GM10266 (cell line): ENCODE measurements around the gene DENND5A.
"Not testable (repeated sequence)": the region's sequence is repeated elsewhere in the genome, so short reads cannot be mapped to it uniquely, and the experiment has no call there.

Source experiments
- DNase-seq: peaks from one replicate; pipeline ENCODE4 v3.0.0; 2012; ENCODE audit errors: extremely low spot score
- CTCF ChIP-seq: IDR thresholded peaks from 2 replicates; pipeline ENCODE4 v1.5.1; 2012; ENCODE audit warnings: mild to moderate bottlenecking, low read depth; ENCODE audit not compliant: control insufficient read depth, insufficient read depth; ENCODE audit errors: missing control alignments

Gene DENND5A

DNA sequence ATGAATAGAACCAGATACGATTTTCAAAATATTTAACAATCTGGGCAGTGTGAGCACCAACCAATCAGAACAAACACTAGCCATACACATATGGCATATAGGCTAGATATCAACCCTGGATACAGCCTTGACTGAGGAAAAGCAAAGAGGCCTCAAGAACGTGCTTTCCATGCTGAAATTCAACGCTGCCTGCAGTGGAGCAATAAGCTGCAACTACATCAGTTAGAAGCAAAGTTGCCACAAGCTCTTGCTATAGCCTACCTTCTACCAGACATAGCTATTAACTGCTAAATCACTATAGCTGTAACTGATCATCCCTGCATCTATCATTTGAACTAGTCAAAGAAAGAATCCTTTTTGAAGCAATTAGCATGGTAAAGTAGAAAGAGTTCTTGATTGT lies 42.5 kb downstream of the DENND5A start:
- TF ChIP-seq CTCF: no peak
- no peak for DNase-seq

- not testable (repeated sequence) for DNase-seq
Measured at GRCh38 chr11:9220853-9221252, 44.3 kb downstream of the DENND5A start.

GRCh38 chr11:9219572-9219971 lies 45.6 kb downstream of the DENND5A start:
- TF ChIP-seq CTCF: no peak
- DNase-seq: no peak

GRCh38 chr11:9219115-9219514 lies 46.0 kb downstream of the DENND5A start:
- DNase-seq: no peak

DNA sequence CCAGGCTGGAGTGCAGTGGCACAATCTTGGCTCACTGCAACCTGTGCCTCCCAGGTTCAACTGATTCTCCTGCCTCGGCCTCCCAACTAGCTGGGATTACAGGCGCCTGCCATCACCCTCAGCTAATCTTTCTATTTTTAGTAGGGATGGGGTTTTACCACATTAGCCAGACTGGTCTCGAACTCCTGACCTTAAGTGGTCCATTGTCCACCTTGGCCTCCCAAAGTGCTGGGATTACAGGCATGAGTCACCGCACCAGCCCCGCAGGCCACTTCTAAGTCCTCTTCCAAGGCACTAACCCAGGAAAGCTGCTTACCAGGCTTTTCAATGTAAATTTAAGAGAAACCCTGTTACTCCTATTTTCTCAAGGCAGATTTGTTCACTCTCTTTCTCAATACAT lies 50.4 kb downstream of the DENND5A start:
- no peak for TF ChIP-seq CTCF
- no peak for DNase-seq

More at GRCh38 chr11:9219115-9219514, 46.0 kb downstream of the DENND5A start:
- no peak for TF ChIP-seq CTCF

- DNase-seq: no peak
- TF ChIP-seq CTCF: no peak
Measured at GRCh38 chr11:9211322-9211721, 53.8 kb downstream of the DENND5A start.

DNA sequence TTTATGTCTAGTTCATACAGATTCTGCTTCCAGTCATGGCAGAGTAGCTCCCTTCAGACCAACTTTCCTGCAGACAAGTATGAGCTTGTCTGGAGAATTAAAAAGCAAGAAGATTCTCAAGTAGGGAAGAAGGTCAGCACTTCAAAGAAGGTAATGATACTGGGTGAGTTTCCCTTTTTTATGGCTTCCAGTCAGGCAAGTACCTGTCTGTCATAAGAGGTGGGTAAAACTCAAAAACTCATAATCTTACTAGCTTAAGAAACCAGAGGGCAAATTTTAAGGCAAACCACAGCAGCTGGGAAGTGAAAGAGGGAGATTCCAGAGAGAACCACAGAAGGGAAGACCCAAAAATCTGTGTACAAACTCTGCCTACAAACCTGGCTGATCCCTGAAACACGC lies 54.2 kb downstream of the DENND5A start:
- DNase-seq: no peak

More for the DNA sequence above, 54.2 kb downstream of the DENND5A start:
- TF ChIP-seq CTCF: no peak
